Nucleus accumbens (tissue), 56 donors: ENCODE measurements around the gene ELL.
A peak's percentile ranks its signal among the peaks of the same experiment; 100 is the strongest.
"Not testable (repeated sequence)": the region's sequence is repeated elsewhere in the genome, so short reads cannot be mapped to it uniquely, and the experiment has no call there.

Source experiments
- DNase-seq, 56 donors: peaks; one replicate each; lab custom pipeline; 2025; lab: John Stamatoyannopoulos, UW

The ELL gene

GRCh38 chr19:18532168-18532890, 10.5 kb upstream of the ELL start:
- DNase-seq = no peak

- DNase-seq = no peak
Observed at GRCh38 chr19:18531485-18531884, 9.6 kb upstream of the ELL start.

DNA sequence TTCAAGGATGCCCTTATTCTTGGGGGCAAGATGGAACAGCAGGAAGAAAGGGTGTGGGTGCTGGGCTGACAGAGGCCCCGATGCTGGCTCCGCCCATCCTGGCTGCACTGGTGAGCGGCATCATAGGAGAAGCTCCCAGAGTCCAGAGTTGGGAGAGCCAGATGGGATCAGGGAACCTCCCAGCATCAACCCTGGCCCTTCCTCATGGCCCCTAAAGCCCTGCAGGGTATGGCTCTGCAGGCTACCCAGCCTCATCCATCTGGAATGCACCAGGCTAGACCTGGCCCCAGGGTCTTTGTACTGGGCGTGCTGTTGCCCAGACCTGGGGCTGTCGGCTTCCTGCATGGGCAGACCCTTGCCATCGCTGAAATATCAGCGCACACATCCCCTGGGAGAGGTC, 7.9 kb upstream of the ELL start:
- DNase-seq = no peak

GRCh38 chr19:18526316-18526715, 4.4 kb upstream of the ELL start:
- no peak for DNase-seq

DNA sequence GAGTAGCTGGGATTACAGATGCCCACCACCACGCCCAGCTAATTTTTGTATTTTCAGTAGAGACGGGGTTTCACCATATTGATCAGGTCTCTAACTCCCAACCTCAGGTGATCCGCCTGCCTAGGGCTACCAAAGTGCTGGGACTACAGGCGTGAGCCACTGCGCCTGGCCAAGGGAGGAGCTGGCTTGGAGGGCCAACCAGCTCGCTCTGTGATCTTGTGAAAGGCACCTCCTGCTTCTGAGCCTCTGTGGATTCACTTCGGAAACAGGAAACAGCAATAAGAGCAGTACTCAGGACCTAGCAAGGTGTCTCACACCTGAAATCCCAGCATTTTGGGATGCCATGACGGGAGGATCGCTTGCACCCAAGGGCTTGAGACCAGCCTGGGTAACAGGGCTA, 2.0 kb upstream of the ELL start:
- DNase-seq = no peak

DNA sequence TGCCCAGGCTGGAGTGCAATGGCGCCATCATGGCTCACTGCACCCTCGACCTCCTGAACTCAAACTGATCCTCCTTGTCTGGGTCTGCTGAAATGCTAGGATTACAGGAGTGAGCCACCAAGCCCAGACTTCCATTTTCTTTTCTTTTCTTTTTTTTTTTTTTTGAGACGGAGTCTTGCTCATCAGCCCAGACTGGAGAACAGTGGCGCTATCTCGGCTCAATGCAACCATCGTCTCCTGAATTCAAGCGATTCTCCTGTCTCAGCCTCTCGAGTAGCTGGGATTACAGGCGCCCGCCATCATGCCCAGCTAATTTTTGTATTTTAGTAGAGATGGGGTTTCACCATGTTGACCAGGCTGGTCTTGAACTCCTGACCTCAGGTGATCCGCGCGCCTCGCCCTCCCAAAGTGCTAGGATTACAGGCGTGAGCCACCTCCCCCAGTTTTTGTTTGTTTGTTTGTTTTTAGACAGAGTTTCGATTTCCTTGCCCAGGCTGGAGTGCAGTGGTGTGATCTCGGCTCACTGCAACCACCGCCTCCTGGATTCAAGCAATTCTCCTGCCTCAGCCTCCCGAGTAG, 1.1 kb upstream of the ELL start:
- DNase-seq = not testable (repeated sequence)

DNA sequence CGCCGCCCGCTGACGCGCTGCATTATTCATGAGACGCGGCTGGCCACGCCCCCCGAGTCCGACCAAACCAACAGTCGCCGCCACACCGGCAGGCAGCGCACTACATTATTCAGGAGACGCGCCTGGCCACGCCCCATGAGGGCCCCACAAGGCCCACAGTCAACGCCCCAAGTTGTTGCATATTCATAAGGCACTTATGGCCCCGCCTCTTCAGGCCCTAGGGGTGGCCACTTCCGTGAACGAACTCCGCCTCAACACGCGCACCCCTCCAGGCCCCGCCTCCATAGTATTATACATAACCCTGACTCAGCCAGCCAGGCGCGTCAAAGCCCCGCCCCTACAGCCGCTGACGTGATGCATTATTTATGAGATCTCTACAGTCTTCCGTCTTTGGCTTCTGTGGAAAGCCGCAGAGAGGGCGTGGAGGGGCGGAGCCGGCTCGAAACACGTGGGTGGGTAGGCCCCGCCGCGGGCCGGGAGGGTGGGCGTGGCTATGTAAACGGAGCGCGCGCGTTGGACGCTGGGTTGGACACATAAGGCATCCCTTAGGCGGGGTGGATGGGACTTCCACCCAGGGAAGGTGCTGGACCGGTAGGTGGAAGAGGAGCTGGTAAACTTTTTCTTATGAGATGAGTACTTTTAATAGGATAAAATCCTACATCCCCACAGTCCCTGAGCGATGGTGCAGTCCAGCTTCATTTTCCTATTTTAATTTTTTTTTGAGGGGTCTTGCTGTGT, 423 bp upstream of the ELL start:
- DNase-seq = peak; percentile 78 to 100 (median 100)

GRCh38 chr19:18520848-18521691, 800 bp downstream of the ELL start:
- peak in 11 of 56 donors; percentile 18 to 53 (median 41) for DNase-seq

DNA sequence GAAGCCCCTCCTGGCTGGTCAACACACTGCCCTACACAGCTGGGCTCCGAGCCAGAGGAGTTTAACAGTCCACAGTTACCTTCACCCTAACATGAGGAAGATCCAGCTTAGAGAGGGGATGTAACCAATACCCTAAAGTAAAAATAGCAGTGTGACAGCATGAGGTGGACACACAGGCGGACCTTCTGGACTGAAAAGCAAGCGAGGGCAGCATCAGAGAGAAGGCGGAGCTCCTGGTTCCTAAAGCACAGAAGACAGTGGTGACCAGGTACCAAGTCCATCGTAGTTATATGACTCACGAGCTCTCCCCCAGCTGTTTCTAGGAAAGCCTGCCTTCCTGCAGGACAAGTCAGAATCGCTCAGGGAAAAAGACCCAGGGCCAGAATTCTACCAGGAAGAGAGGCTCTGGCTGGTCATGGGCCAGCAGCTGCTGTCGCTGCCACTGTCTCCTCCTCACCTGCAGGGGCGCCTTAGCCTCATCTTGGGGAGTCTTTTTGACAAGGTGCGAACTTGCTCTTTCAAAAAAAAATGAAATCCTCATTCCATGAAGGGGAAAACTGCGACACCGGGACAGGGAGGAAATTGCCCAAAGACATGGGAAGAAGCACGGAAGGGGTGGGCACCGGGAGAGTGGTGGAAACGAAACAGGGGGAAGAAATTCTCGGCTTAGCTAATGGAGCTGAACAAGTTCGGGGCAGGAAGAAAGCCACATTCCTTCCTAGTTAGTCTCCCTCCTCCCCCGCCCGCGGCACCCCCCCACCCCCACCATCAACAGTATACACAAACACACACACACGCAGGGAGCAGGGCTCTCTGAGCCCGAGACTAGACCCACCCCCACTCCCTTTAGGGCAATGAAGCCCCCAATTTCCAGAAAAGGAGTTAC, 1.7 kb downstream of the ELL start:
- peak in 28 of 56 donors; percentile 6 to 57 (median 34) for DNase-seq

DNA sequence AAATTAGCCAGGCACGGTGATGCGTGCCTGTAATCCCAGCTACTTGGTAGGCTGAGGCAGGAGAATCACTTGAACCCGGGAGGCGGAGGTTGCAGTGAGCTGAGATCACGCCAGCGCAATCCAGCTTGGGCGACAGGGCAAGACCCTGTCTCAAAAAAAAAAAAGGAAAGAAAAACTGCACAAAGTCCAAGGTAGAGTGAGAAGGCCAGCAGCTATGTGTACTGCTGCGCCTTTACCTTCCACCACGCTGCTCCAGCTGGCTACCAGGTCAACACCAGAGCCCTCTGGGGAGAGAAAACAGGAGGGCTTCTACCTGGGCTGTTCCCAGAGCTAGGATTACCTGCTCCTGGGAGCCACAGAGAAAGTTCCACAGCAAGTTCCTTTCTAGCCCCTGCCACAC, 3.2 kb downstream of the ELL start:
- no peak for DNase-seq

- no peak for DNase-seq
Observed at GRCh38 chr19:18517606-18518005, 4.3 kb downstream of the ELL start.

DNA sequence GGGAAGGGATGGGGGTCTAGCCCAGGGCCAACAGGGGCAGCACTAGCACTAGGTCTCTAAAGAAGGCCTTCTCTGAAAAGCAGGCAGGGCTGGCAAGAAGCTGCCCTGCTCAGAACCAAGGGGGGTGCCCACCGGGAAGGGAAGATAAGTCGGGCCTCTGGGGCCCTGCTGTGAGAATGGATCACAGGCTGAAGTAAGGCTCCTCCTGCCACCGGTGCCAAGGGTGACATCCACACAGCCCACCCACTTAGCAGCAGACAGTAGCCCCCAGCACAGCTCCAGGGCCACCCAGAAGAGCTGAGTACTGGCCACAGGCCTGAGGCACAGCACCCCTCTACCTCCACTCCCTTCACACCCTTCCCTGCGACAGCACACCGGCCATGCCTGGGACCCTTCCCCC, 5.9 kb downstream of the ELL start:
- no peak for DNase-seq

GRCh38 chr19:18514800-18515682, 6.8 kb downstream of the ELL start:
- DNase-seq = peak in 8 of 56 donors; percentile 8 to 45 (median 24)

- DNase-seq = no peak
Observed at GRCh38 chr19:18513868-18514267, 8.0 kb downstream of the ELL start.

DNA sequence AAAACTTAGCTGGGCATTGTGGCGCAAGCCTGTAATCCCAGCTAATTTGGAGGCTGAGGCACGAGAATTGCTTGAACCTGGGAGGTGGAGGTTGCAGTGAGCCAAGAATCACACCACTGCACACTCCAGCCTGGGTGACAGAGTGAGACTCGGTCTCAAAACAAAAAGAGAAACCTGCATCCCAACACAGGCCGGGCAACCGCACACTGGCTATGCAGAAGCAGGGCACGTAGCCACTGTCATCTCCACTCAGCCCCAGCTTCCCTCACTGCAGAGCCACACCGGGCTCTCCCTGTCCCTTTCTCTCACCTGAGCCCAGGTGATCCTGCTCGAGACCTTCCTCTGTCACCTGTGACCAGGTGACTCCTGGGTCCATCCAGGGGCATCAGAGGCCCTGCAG, 11.7 kb downstream of the ELL start:
- no peak for DNase-seq

DNA sequence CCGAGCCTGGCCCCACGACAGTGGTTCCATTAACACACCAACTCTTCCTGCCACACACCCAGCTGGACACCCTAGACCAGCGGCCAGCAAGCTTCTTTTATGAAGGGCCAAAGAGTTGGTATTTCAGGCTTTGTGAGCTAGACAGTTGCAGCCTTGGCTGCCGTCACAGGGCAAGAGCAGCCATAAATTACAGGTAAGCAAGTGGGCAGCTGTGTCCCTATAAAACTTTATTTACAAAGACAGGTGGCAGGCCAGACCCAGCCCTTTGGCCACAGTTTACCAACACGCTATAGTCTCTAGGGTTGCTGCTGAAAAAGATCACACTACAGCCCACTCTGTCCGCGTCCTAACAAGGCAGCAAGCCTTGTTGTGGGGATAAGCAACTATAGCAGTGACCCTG, 13.3 kb downstream of the ELL start:
- no peak for DNase-seq

GRCh38 chr19:18507727-18508440, 14.0 kb downstream of the ELL start:
- peak in 7 of 56 donors; percentile 11 to 49 (median 32) for DNase-seq
